Measurements from ENCODE around the gene TYSND1. TPM values are rescaled to one million over a fixed set of nuclear protein-coding genes. Genes with fewer than 3 reads are reported as not detected.
"Not testable (repeated sequence)": the region's sequence is repeated elsewhere in the genome, so short reads cannot be mapped to it uniquely, and the experiment has no call there.

The TYSND1 gene
- total RNA-seq (2014; rRNA removed; shearing (Covaris generic)): 5.5 and 12.2 TPM in 2 replicates

GRCh38 chr10:70146489-70147258 is at the start of gene TYSND1:
TYSND1 (minus strand) TSS chr10:70146700; CDS start chr10:70146586, 114 bp downstream.
- peak; percentile 98 for DNase-seq (ENCODE audit: low read depth)

GRCh38 chr10:70193391-70193844 is 46.9 kb upstream of the TYSND1 start:
- no peak for DNase-seq (ENCODE audit: low read depth)

GRCh38 chr10:70192326-70192968 is 45.9 kb upstream of the TYSND1 start:
- no peak for DNase-seq (ENCODE audit: low read depth)

GRCh38 chr10:70191972-70192305 is 45.4 kb upstream of the TYSND1 start:
- DNase-seq (ENCODE audit: low read depth): peak; percentile 64

- DNase-seq (ENCODE audit: low read depth): peak; percentile 17
Observed at GRCh38 chr10:70191161-70191971, 44.9 kb upstream of the TYSND1 start.

- DNase-seq (ENCODE audit: low read depth): no peak
Observed at GRCh38 chr10:70190581-70190980, 44.1 kb upstream of the TYSND1 start.

- DNase-seq (ENCODE audit: low read depth): no peak
Observed at GRCh38 chr10:70190102-70190501, 43.6 kb upstream of the TYSND1 start.

- no peak for DNase-seq (ENCODE audit: low read depth)
Observed at GRCh38 chr10:70188768-70189167, 42.3 kb upstream of the TYSND1 start.

- no peak for DNase-seq (ENCODE audit: low read depth)
Observed at GRCh38 chr10:70186571-70186970, 40.1 kb upstream of the TYSND1 start.

GRCh38 chr10:70186090-70186489 is 39.6 kb upstream of the TYSND1 start:
- no peak for DNase-seq (ENCODE audit: low read depth)

GRCh38 chr10:70183304-70183703 is 36.8 kb upstream of the TYSND1 start:
- DNase-seq (ENCODE audit: low read depth): no peak

GRCh38 chr10:70179209-70179608 is 32.7 kb upstream of the TYSND1 start:
- not testable (repeated sequence) for DNase-seq (ENCODE audit: low read depth)

- DNase-seq (ENCODE audit: low read depth): no peak
Observed at GRCh38 chr10:70178139-70178725, 31.7 kb upstream of the TYSND1 start.

GRCh38 chr10:70176441-70176840 is 29.9 kb upstream of the TYSND1 start:
- DNase-seq (ENCODE audit: low read depth): no peak

- no peak for DNase-seq (ENCODE audit: low read depth)
Observed at GRCh38 chr10:70175516-70175915, 29.0 kb upstream of the TYSND1 start.

GRCh38 chr10:70174058-70174741 is 27.7 kb upstream of the TYSND1 start:
- DNase-seq (ENCODE audit: low read depth): peak; percentile 54

- DNase-seq (ENCODE audit: low read depth): no peak
Observed at GRCh38 chr10:70169649-70170364, 23.3 kb upstream of the TYSND1 start.

- DNase-seq (ENCODE audit: low read depth): no peak
Observed at GRCh38 chr10:70169011-70169410, 22.5 kb upstream of the TYSND1 start.

GRCh38 chr10:70167246-70167645 is 20.7 kb upstream of the TYSND1 start:
- DNase-seq (ENCODE audit: low read depth): no peak

GRCh38 chr10:70166394-70166793 is 19.9 kb upstream of the TYSND1 start:
- DNase-seq (ENCODE audit: low read depth): no peak

- DNase-seq (ENCODE audit: low read depth): no peak
Observed at GRCh38 chr10:70164163-70164562, 17.7 kb upstream of the TYSND1 start.
